HG03103 (cell line): ENCODE results near the gene SCTR.

Experiments
- ATAC-seq: cut with Tn5 transposase; IDR thresholded peaks from one replicate; pipeline ENCODE4 v1.9.1; 2021; ENCODE audit warnings: low read depth; ENCODE audit not compliant: unreplicated experiment

Gene SCTR

GRCh38 chr2:119432851-119433522, 91.3 kb downstream of the SCTR start:
- no peak for ATAC-seq

- no peak for ATAC-seq
These were observed 92.1 kb downstream of the SCTR start for GRCh38 chr2:119431976-119432850.

GRCh38 chr2:119431155-119431975, 92.9 kb downstream of the SCTR start, which contains the start of gene TMEM37:
Gene TMEM37, plus strand, starts transcription at chr2:119431854. Its CDS starts 50 bp downstream, at chr2:119431904.
- ATAC-seq, result peak; percentile 44

GRCh38 chr2:119430023-119430498, 94.2 kb downstream of the SCTR start:
- no peak for ATAC-seq

- no peak for ATAC-seq
These were observed 94.9 kb downstream of the SCTR start for GRCh38 chr2:119429225-119429981.

GRCh38 chr2:119428488-119429224, 95.6 kb downstream of the SCTR start:
- no peak for ATAC-seq

GRCh38 chr2:119427756-119428155, 96.5 kb downstream of the SCTR start:
- no peak for ATAC-seq

GRCh38 chr2:119426801-119427395, 97.4 kb downstream of the SCTR start:
- ATAC-seq, result no peak

- no peak for ATAC-seq
These were observed 97.9 kb downstream of the SCTR start for GRCh38 chr2:119426396-119426675.

- no peak for ATAC-seq
These were observed 98.5 kb downstream of the SCTR start for GRCh38 chr2:119425620-119426395.

GRCh38 chr2:119425119-119425405, 99.2 kb downstream of the SCTR start:
- ATAC-seq, result no peak

GRCh38 chr2:119424284-119425118, 99.8 kb downstream of the SCTR start:
- ATAC-seq, result no peak

GRCh38 chr2:119423811-119424210, 100.5 kb downstream of the SCTR start:
- no peak for ATAC-seq

GRCh38 chr2:119423108-119423444, 101.2 kb downstream of the SCTR start:
- ATAC-seq, result no peak

GRCh38 chr2:119422360-119423107, 101.7 kb downstream of the SCTR start:
- no peak for ATAC-seq

GRCh38 chr2:119421741-119422140, 102.5 kb downstream of the SCTR start:
- ATAC-seq, result no peak

- ATAC-seq, result no peak
These were observed 103.0 kb downstream of the SCTR start for GRCh38 chr2:119421304-119421703.
